CD4-positive, alpha-beta T cell treated with Interleukin-17A for 1 hour (primary cell): ENCODE results near the gene SYNC.
"Not testable (repeated sequence)": the region's sequence is repeated elsewhere in the genome, so short reads cannot be mapped to it uniquely, and the experiment has no call there.

Source experiments
- DNase-seq: peaks from one replicate; pipeline ENCODE4 v3.0.0-alpha.2; 2020

The SYNC gene

GRCh38 chr1:32636914-32637645 lies 65.5 kb downstream of the SYNC start:
- DNase-seq: no peak

DNA sequence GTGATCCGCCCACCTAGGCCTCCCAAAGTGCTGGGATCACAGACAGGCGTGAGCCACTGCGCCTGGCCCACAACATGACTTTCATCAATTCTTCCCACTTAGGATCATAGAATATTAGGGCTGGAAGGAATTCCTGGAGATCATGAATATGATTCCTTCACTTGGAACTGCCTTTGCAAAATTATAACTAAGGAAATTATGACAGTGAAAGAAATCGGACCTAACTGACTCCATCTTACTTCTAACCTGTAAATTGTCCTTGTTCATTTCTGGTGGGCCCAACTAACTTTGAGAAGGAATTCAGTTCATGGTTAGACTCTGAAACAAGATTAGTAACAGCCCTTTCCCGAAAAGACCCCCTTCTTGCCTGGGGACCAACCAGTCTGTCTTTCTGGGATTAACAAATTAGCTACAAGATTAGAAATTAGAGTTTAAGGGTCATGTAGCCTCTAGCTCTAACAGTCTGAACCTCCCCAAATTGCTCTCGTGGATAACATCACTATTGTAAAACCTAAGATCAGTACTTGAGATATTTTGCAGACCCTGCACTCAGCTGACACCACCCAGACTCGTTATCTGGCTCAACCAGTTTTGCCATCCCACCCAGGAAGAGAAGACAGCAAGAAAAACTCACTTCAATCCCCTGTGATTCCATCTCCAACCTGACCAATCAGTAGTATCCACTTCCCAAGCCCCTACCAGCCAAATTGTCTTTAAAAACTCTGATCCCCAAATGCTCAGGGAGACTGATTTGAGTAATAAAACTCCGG lies 66.9 kb downstream of the SYNC start:
- no peak for DNase-seq

- no peak for DNase-seq
Observed at GRCh38 chr1:32632829-32633228, 69.7 kb downstream of the SYNC start.

- not testable (repeated sequence) for DNase-seq
Observed at GRCh38 chr1:32630173-32630572, 72.4 kb downstream of the SYNC start.
